ENCODE data around the gene FGR.
"Not testable (repeated sequence)": the region's sequence is repeated elsewhere in the genome, so short reads cannot be mapped to it uniquely, and the experiment has no call there.

FGR gene

DNA sequence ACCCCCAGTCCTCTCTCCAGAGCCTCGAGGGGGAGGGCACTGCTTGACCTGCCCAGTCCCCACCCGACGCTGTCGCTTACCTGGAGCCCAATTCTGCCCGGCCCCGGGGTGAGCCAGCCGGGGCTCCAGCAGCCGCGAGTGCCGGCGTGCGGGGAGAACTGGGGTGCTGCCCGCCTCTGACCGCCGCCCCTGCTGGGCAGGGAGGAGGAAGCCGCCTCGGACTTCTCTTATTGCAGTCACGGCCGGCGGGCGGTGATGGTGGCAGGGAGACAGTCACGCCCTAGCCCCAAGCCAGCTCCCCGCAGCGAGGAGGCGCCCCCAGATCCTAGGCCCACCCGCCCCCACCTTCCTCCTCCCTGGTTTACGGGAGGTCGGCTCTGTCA lies at the start of gene FGR:
TSS of gene FGR (minus strand) at position 201 of the 383 bp plus-strand sequence. CDS start 11,269 bp downstream, outside the sequence.
- no peak for DNase-seq

DNA sequence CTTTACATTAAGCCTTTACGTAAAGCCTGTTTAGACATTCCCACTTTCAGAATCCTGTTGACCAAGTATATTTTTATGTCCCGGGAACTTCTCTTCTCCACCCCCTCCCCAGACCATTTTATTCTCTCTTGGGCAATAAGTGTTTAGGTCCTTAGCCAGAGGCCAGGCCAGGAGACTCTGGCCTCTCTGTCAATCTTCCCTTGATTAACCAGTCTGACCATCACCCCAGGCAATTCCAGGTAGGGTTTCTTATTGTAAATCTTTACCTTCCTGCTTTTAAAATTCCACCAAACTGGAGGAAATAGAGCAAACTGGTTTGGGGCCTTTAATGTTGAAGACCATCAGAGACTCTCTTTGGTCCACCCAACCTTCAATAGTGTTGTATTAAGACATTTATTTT lies 49.2 kb upstream of the FGR start:
- DNase-seq: no peak

DNA sequence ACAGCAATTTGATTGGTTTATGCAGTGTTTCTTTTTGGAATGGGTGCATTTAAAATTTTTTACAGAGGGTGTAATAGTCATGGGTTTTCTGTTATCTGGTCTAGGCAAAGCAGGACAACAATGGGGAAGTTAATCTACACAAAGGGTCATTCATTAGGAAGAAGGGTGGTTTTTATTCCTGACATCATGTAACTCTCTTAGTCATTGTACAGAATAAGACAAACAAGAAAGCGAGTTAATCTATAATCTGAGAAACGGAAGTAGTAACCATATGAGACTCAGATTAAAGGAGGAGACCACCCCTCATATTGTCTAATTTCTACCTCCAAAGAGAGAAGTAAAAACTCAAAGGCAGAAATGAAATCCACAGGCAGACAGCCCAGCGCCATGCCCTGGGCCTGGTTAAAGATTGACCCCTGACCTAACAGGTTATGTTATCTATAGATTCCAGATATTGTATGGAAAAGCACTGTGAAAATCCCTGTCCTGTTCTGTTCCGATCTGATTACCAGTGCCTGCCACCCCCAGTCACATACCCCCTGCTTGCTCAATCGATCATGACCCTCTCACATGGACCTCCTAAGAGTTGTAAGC lies 47.5 kb upstream of the FGR start:
- DNase-seq: no peak

DNA sequence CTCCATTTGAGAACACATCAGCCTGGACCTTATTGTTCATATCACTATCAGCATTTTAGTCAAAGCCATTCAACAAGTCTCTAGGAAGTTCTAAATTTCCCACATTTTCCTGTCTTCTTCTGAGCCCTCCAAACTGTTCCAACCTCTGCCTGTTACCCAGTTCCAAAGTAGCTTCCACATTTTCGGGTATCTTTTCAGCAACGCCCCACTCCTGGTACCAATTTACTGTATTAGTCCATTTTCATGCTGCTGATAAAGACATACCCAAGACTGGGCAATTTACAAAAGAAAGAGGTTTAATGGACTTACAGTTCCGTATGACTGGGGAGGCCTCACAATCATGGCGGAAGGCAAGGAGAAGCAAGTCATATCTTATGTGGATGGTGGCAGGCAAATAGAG lies 46.6 kb upstream of the FGR start:
- not testable (repeated sequence) for DNase-seq

DNA sequence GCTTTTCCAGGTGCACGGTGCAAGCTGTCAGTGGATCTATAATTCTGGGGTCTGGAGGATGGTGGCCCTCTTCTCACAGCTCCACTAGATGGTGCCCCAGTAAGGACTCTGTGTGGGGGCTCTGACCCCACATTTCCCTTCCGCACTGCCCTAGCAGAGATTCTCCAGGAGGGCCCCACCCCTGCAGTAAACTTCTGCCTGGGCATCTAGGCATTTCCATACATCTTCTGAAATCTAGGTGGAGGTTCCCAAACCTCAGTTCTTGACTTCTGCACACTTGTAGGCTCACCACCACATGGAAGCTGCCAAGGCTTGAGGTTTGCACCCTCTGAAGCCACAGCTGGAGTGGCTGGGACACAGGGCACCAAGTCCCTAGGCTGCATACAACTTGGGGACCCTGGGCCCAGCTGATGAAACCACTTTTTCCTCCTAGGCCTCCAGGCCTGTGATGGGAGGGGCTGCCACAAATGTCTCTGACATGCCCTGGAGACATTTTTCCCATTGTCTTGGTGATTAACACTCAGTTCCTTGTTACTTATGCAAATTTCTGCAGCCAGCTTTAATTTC lies 45.3 kb upstream of the FGR start:
- DNase-seq: not testable (repeated sequence)

DNA sequence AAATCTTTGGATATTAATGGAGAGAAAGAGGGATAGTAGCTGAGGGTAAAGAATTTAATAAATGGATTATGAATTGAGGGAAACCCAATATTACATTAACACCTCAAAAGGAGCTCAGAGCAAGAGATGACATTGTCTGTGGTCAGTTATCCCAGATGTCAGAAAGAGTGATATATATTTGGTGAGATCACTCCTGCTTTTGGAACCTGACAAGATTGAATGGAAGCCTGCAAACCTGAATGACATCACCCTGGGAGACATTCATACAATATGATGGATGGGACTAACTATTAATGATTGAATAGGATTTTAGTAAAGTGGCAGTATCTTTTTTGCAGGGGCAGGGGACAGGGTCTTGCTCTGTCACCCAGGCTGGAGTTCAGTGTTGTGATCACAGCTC lies 43.8 kb upstream of the FGR start:
- no peak for DNase-seq

DNA sequence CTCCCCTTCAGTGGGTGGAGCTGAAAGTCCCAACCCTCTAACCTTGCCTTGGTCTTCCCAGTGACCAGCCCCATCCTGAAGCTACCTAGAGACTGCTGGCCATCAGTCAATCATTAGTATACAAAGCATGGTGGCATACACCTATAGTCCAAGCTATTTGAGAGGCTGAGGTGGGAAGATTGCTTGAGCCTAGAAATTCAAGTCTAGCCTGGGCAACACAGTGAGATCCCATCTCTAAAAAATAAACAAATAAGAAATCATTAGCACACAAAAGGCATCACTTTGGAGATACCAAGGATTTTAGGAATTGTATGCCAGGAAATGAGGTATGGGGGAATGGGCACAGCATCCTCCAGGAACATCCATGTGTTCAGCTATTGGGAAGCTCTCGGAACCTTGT lies 41.4 kb upstream of the FGR start:
- no peak for DNase-seq

DNA sequence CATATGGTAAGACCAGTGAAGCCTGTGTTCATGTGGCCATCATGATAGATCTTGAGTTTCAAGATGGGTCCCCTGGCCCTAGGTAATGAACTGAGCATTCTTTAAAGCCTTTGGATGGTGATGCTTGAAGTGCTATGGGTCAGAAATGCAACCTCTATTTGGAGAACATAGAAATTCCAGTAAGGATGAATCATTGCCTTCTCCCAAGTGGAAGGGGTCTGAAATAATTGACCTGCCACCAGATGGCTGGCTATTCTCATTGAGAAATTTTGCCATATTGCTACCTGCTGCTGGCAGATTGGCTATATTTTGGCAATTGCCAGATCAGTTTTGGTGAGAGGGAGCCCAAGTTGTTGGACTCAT lies 37.7 kb upstream of the FGR start:
- no peak for DNase-seq

DNA sequence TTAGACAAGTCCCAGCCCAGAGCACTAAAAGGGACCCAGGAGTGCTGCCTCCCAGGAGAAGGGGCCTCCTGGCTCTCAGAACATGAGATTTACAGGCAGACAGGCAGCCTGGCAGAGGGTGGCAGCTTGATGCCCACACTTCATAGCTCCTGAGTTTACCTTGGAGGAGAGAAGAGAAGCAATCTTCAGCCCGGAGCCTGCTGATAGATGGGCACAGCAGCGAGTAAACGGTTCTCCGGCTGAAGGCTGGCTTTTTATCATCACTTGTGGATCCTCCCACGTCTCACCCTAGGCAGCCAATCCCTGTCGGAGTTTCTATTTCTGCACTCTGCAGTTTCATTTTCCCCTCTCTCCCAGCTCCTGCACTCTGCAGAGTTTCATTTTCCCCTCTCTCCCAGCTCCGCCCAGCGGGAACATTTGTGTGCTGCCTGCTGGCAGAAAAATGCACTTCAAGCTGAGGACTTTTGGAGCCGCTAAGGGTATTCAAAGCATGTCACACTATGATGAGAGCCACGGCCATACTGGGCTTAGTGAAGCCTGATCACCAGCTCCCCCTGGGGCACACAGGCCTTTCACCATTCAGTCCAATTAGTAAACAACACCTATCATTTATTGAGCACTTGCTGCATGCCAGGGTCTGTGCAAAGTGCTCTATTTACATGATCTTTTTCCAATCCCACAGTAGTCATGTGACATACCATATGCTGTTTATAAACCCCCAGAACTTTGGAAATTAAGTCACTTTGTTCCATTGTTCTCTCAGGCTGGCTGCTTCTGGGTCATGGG lies 37.2 kb upstream of the FGR start, which contains the start of gene IFI6:
TSS of gene IFI6 (minus strand) at position 229 of the 786 bp plus-strand sequence. CDS start 2,878 bp downstream, outside the sequence.
- DNase-seq: no peak

DNA sequence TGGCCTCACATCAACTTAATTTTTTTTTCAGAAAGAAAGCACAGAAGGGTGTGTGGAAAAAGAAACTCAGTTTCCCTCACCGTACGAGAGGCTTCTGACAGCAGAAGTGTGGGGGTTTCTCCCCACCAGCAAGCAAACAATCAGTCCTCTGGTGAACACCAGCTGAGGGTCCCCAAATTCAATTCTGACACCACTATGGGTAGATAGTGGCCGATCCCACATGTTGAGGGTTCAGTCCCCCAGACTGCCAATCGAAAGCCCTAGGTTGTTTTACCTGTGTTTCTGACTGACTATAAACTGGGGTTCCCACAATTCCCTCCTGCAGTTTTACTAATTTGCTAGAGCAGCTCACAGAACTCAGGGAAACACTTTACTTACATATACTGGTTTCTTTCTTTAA lies 34.9 kb upstream of the FGR start:
- DNase-seq: no peak

DNA sequence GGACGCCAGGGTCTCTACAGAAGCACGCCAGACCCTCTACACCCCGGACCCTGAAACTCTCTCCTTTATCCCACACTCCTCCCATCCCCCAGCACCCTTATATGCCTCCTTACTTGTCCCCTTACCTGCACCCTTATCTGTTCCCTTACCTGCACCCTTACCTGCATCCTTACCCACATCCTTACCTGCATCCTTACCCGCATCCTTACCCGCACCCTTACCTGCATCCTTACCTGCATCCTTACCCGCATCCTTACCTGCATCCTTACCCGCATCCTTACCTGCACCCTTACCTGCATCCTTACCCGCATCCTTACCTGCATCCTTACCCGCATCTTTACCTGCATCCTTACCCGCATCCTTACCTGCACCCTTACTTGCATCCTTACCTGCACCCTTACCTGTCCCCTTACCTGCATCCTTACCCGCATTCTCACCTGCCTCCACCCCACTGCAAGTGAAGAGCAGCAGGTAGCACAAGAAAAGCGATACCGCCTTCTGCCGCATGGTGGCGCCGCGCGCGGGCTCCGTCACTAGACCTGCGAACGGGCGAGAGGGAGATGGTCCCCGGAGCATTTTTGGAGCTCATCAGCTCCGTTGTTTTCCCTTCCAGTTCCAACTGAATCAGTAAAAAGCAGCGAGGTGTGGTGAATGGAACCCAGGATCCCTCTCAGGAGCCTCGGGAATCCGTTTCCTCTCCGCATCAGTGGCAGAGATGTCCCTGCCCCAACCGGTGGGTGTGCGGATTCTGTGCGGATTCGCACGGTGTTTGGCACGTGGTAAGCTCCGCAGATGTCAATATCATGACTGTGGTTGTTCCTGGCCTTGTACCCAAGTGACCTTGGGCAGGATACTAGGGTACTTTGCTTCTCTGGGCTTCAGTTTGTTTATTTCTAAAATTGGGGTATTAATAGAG lies 34.1 kb upstream of the FGR start:
- DNase-seq: no peak

DNA sequence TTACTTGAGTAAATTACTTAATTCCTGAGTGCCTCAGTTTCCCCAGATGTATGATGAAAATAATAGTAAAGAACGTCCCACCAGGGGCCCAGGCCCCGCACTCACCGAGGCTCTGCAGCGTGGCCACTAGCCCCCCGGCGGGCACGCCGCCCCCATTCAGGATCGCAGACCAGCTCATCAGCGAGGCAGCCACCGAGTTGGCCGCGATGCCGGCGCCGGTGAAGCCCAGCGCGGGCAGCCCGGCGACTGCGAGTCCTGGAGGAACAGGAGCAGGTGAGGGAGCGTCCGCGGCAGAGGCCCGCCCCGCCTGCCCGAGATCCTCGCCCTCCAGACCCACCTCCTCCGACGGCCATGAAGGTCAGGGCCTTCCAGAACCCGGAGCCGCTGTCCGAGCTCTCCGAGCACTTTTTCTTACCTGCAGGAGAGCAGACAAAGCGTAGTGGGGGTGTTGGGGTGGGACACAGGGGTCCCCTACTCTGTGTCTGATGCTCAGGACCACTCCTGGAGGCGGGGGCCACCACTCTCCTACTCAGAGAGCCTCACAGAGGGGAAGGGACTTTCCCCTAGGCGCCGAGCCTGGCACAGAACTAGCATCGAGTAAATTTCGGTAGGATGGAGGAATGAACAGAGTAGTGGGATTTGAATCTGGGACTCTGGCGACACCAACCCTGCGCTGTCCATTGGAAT lies 33.3 kb upstream of the FGR start:
- DNase-seq: no peak

DNA sequence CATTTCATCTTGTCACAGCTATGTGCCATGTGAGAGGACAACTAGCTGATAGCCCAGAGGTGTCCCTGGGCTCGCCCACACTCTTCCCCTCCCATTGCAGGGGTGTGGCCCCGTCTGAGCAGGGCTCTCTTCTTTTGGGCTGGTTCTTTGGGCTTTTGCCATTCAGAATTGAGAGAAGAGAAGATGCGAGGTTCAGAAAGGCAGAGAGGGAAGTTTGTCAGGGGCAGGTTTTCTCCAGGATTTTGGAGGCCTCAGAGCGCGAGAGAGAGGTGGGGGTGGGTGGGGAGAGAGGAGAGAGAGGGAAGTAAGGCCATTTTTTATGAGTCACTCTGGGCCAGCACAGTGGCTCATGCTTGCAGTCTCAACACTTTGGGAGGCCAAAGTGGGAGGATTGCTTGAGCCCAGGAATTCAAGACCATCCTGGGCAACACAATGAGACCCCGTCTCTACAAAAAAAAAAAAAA lies 31.8 kb upstream of the FGR start:
- DNase-seq: no peak

DNA sequence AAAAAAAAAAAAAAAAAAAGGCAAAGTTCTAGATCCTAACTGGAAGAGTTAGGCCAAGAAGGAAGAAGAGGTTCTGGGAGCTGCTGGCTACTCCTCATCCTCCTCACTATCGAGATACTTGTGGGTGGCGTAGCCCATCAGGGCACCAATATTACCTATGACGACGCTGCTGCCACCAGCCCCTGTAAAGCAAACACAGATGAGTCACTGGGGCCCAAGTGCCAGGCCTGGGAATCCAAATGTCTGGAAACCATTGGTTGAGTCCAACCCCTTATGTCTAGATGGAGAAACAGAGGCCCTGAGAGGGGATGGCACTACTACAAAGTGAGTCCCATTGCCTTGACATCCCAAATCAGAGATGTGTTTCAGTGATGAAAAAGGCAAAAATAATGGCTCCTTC lies 31.3 kb upstream of the FGR start:
- no peak for DNase-seq

DNA sequence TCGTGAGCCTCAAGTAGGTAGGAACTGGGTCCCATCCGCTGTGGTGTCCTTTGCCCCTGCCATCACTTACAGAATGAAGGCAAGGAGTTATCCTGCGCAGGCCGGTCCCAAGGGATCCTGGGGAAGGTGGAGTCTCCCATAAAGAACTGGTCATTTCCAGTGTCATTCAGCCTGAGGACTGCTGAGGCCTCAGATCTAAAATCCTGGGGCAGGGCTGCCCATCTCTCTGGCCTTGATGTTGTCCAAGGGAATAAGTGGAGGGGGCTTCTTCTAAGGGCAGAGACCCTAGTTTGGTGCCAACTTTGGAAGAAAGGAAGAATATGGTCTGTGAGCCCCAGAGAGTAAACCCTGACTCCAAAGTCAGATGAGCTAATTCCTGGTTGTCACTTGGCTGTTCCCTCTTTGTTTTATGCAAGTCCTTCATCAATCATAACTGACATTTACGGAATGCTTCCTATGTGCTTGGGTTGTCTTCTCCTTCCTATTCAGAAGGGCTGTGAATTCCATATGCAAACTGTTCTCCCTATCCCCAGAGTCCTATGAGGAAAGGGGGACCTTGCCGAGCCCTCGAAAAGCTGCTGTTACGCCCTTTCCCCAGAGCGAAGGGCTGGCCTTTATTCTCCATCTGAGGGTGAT lies 30.1 kb upstream of the FGR start:
- no peak for DNase-seq

DNA sequence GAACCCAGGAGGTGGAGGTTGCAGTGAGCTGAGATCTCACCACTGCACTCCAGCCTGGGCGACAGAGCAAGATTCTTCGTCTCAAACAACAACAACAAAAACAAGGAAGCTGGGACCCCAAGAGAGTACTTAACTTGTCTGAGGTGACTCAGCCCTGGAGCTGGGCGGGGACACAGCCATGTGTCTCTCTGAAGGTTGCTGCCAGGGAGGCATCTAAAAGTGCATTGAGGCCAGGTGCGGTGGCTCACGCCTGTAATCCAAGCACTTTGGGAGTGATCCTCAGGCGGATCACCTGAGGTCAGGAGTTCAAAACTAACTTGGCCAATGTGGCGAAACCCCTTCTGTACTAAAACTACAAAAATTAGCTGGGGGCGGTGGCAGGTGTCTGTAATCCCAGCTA lies 29.3 kb upstream of the FGR start:
- no peak for DNase-seq

DNA sequence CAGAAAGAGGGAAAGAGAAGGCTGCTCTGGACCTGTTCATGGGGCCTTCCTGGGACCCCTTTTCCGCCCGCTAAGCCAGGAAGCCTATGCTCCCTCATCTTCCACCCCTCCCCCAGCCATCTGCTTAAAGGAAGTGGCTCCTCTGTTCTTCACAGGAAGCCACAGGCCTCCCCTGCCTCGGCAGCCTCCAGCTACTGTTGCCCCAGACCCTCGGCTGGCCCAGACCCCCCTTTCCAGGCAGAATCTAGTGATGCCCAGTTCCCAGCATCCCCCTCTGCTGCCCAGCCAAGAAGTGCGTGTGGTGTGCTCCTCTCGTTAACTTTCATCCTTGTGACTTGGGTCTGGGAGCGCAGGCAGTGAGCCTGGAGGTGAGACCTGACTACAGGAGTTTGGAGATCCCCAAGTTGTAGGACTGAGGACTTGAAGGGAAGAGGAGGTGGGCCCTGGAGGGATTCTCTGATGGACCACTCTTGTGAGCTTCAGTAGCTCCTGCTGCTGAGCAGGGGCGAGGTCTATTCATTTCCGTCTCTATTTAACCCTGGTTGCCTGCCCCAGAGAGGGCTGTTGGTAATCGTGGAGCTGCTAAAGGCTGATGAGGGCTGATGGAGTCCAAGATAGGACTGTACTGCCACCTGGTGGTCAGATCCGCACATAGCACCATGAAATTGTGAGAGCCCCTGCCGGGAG lies 27.9 kb upstream of the FGR start:
- no peak for DNase-seq

DNA sequence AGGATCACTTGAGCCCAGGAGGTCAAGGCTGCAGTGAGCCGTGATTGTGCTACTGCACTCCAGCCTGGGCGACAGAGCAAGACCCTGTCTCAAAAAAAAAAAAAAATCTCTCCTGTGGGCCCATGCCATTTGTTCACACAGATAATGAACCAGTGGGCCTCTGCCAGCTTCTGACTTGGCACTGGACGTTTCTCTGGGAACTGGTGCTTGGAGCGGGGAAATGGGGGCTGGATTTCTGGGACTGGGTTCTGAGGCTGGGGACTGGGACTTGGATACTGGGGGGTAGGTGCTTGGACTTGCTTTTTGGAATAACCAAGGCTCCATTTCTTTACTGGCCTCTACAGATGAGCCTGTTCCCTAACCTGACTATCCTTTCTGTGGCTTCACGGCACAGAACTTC lies 27.3 kb upstream of the FGR start:
- no peak for DNase-seq

DNA sequence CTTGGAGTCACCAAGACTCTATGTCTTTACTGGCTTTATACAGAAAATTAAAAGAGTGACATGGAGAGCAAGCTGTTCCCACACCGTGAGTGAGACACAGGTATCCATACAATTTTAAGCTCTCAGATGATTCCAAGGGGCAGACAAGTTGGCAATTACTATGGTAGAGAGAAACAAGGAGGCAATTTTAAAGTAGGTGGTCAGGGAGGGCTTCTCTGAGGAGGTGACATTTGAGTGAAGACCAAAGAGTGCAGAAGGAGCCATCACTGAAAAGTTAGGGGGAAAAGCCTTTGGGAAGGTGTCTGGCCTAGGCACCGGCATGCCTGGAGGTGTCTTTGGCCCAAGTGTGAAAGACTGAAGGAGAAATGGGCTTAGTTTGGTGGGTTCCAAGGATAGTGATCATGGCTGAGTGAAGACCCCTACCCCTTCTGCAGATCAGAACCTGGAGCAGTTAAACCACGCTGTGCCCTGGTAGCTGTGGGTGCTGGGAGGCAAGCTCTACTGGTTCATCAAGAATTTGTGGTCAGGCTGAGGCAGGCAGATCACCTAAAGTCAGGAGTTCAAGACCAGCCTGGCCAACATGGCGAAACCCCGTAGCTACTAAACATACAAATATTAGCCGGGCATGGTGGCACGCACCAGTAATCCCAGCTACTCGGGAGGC lies 26.6 kb upstream of the FGR start:
- no peak for DNase-seq

DNA sequence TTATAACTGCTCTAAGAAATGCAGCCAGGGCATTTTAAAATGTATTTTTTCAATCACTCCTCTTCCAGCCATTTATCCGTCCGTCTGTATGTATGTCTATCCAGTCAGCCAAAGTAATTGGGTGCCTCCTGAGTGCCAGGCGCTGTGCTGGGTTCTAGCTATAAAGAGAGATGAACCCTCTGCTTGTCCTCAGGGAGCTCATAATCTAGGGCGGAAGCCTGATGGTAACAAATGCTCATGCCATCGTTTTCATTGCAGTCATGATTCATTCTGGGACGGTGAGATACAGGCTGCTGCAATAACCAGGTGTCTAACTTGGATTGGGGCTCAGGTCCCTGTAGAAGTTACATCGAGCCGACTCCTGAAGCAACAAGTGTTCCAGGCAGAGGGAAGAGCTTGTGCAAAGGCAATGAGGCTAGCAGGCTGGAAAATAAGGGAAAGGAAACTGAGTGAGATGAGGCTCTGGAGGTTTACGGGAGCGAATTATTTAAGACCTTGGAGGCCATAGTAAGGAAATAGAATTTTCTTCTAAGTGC lies 25.4 kb upstream of the FGR start:
- DNase-seq: no peak
